Neural progenitor cell (in vitro differentiated cells): ENCODE measurements around the gene DENND5A. TPM values are rescaled to one million over a fixed set of nuclear protein-coding genes. Genes with fewer than 3 reads are reported as not detected.

Source experiments
- DNase-seq: peaks from one replicate; pipeline ENCODE4 v3.0.0-alpha.2; 2016; ENCODE audit warnings: low spot score
- H2AFZ ChIP-seq: fragments of 200-600 bp; sonication (generic); replicated peaks from 2 replicates; pipeline ENCODE4 v1.6.1; 2016; ENCODE audit warnings: antibody characterized with exemption
- H3F3A ChIP-seq: fragments of 200-600 bp; sonication (generic); 2 replicates; pipeline ENCODE4 v1.6.1; 2016; ENCODE audit warnings: antibody characterized with exemption, low read depth
- H3K27ac ChIP-seq: fragments of 200-600 bp; sonication (generic); 2 replicates; pipeline ENCODE4 v1.5.1; 2016; ENCODE audit warnings: mild to moderate bottlenecking
- H3K27me3 ChIP-seq: fragments of 200-600 bp; sonication (generic); 2 replicates; pipeline ENCODE4 v1.6.1; 2016; ENCODE audit warnings: mild to moderate bottlenecking, moderate library complexity
- H3K36me3 ChIP-seq: fragments of 200-600 bp; sonication (generic); 2 replicates; pipeline ENCODE4 v1.5.1; 2016
- H3K4me1 ChIP-seq: fragments of 200-600 bp; sonication (generic); 2 replicates; pipeline ENCODE4 v1.6.1; 2016; ENCODE audit warnings: mixed run types
- H3K4me2 ChIP-seq: fragments of 200-600 bp; sonication (generic); 2 replicates; pipeline ENCODE4 v1.6.1; 2016
- H3K4me3 ChIP-seq: fragments of 200-600 bp; sonication (generic); 2 replicates; pipeline ENCODE4 v1.5.1; 2016
- H3K79me2 ChIP-seq: fragments of 200-600 bp; sonication (generic); 2 replicates; pipeline ENCODE4 v1.6.1; 2016; ENCODE audit warnings: low read depth
- H3K9ac ChIP-seq: fragments of 200-600 bp; sonication (generic); 2 replicates; pipeline ENCODE4 v1.6.1; 2016
- H3K9me3 ChIP-seq: fragments of 200-600 bp; sonication (generic); 2 replicates; pipeline ENCODE4 v1.5.1; 2016; ENCODE audit warnings: low read depth
- H4K20me1 ChIP-seq: fragments of 200-600 bp; sonication (generic); 2 replicates; pipeline ENCODE4 v1.6.1; 2016; ENCODE audit warnings: low read depth
- H3K27ac Mint-ChIP-seq: 3 replicates; pipeline ENCODE4 v1.8.0; 2021; ENCODE audit warnings: mixed read lengths
- H3K27me3 Mint-ChIP-seq: 2 replicates; pipeline ENCODE4 v1.8.0; 2022; ENCODE audit warnings: low read depth, mild to moderate bottlenecking, inconsistent platforms, moderate library complexity, mixed read lengths; ENCODE audit not compliant: insufficient read depth
- H3K36me3 Mint-ChIP-seq: 3 replicates; pipeline ENCODE4 v1.8.0; 2021; ENCODE audit warnings: mixed read lengths
- H3K4me1 Mint-ChIP-seq: 3 replicates; pipeline ENCODE4 v1.8.0; 2021; ENCODE audit warnings: mixed read lengths
- H3K4me3 Mint-ChIP-seq: 3 replicates; pipeline ENCODE4 v1.8.0; 2021; ENCODE audit warnings: mild to moderate bottlenecking, moderate library complexity, mixed read lengths
- H3K9me3 Mint-ChIP-seq: 3 replicates; pipeline ENCODE4 v1.8.0; 2020; ENCODE audit warnings: mixed read lengths
- CTCF ChIP-seq: fragments of 200-600 bp; sonication (generic); IDR thresholded peaks from 2 replicates; pipeline ENCODE4 v1.5.1; 2017; ENCODE audit warnings: antibody characterized with exemption, mild to moderate bottlenecking
- EZH2 ChIP-seq: fragments of 200-600 bp; sonication (generic); IDR thresholded peaks from 2 replicates; pipeline ENCODE4 v1.6.1; 2017; ENCODE audit warnings: antibody characterized with exemption, mild to moderate bottlenecking, moderate library complexity
- EZH2phosphoT487 ChIP-seq: fragments of 200-600 bp; sonication (generic); IDR thresholded peaks from 2 replicates; pipeline ENCODE4 v1.6.1; 2017; ENCODE audit warnings: antibody characterized with exemption
- microRNA-seq: library from miRNA; unstranded; fragments of <30 nt; microRNA quantifications from one replicate; pipeline ENCODE4, GENCODE V29; 2016
- small RNA-seq: library from RNA; depleted of rRNA; stranded (forward); fragments of <200 nt; gene quantifications from one replicate; pipeline ENCODE3, GENCODE V24; 2015
- total RNA-seq: library from RNA; depleted of rRNA; stranded (reverse); fragments of >200 nt; gene quantifications from 2 replicates; pipeline ENCODE4 v1.2.3, GENCODE V29; 2015; ENCODE audit warnings: low replicate concordance

Gene DENND5A
- total RNA-seq, 1 donor from 2014 or later = 142 TPM

DNA sequence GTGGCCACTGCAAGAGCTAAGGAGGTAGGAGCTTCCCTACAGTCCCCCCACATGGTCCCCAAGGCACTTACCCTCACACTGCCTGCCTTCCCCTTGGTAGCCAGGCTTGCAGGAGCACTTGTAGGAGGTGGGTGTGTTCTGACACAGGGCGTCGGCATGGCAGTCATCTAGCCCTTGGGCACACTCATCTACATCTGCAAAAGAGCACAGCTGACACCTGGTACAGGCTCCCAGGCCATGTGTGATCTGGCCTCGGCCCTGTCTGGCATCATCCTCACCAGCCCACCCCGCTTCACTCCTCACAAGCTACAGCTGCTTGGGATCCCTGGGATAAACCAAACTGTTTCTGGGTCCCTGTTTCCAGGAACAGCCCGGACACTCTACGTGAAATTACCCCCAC is 175.5 kb downstream of the DENND5A start:
- Mint-ChIP-seq H3K27me3 (peaks cover 25% of the 10 kb centered on the region), H3K4me3 (peak overlapping the region; percentile 87)

DNA sequence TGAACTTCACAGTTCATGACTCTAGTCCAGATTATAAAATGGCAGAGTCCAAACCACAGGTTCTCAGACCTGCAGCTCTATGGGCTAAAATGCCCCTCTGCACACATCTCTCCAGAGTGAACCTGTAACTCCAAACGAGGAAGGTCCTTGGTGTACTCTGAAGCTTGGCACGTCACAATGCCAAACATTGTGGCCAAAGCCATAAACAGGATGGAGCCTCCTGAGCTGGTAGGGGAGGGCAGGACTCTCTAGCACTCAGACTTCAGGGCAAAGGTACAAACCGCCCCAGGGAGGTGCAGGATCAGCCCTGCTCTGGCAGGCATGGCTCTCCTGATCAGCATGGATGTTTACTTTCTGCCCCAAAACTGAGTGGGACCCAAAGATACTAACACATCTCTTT is 176.1 kb downstream of the DENND5A start:
- no peaks in the 10 kb centered on the region for H3K9me3 Mint-ChIP-seq
- H3K9me3 ChIP-seq = no peaks in the 10 kb centered on the region
- H4K20me1 ChIP-seq = no peaks in the 10 kb centered on the region
- H3K27me3 ChIP-seq = peaks cover 48% of the 10 kb centered on the region
- H3K4me2 ChIP-seq = no peak overlapping the region
- H3K4me1 Mint-ChIP-seq = peaks cover 19% of the 10 kb centered on the region
- DNase-seq = no peak
- H3K9ac ChIP-seq = no peak overlapping the region
- H3K27ac ChIP-seq = no peak overlapping the region
- TF ChIP-seq CTCF = no peak
- peaks cover 22% of the 10 kb centered on the region for H3K4me1 ChIP-seq
- no peak overlapping the region for H2AFZ ChIP-seq
- H3F3A ChIP-seq = peaks cover 17% of the 10 kb centered on the region
- no peak overlapping the region for H3K27ac Mint-ChIP-seq
- H3K4me3 ChIP-seq = no peak overlapping the region
- H3K36me3 ChIP-seq = no peaks in the 10 kb centered on the region
- peaks cover 25% of the 10 kb centered on the region for H3K27me3 Mint-ChIP-seq
- no peaks in the 10 kb centered on the region for H3K36me3 Mint-ChIP-seq
- no peaks in the 10 kb centered on the region for H3K79me2 ChIP-seq
- no peak overlapping the region for H3K4me3 Mint-ChIP-seq

More for the DNA sequence above, 175.5 kb downstream of the DENND5A start:
- Mint-ChIP-seq H3K27ac (no peak overlapping the region), H3K36me3 (no peaks in the 10 kb centered on the region), H3K4me1 (peaks cover 19% of the 10 kb centered on the region), H3K9me3 (no peaks in the 10 kb centered on the region)
- Histone ChIP-seq H4K20me1 (no peaks in the 10 kb centered on the region), H3K9ac (no peak overlapping the region), H3F3A (peaks cover 17% of the 10 kb centered on the region), H3K4me1 (peaks cover 22% of the 10 kb centered on the region), H3K4me3 (no peak overlapping the region), H3K9me3 (no peaks in the 10 kb centered on the region), H3K27me3 (peaks cover 48% of the 10 kb centered on the region), H3K36me3 (no peaks in the 10 kb centered on the region), H3K27ac (no peak overlapping the region), H3K4me2 (no peak overlapping the region), H2AFZ (no peak overlapping the region), H3K79me2 (no peaks in the 10 kb centered on the region)
- TF ChIP-seq CTCF (no peak), EZH2 (no peak), EZH2phosphoT487 (no peak)
- DNase-seq = no peak

Small RNA genes within 50 kb of the gene (microRNA-seq; reads per million reads assigned to microRNA genes)
- not detected for gene MIR5691

Small RNA genes within 50 kb of the gene (small RNA-seq; reads per million reads assigned to genes)
- not detected for gene MIR5691
- not detected for gene RF00017

Other genes starting within 250 kb of the DENND5A start
- gene SCUBE2, start 173.8 kb downstream of the DENND5A start, total RNA-seq = 21.2 and 42.1 TPM in 2 replicates
- gene TMEM41B, start 49.2 kb upstream of the DENND5A start, total RNA-seq = 51.6 and 82.4 TPM in 2 replicates
- gene IPO7, start 119.3 kb upstream of the DENND5A start, total RNA-seq = 157 and 231 TPM in 2 replicates
- gene ZNF143, start 195.7 kb upstream of the DENND5A start, total RNA-seq = 56.9 and 58.3 TPM in 2 replicates